Activated CD4-positive, alpha-beta T cell treated with anti-CD3 and anti-CD28 coated beads for 1 hour (primary cell): ENCODE measurements around the gene BICD2.

ENCODE experiments used
- DNase-seq: peaks from one replicate; pipeline ENCODE4 v3.0.0-alpha.2; 2020

Gene BICD2

GRCh38 chr9:92666236-92666635 lies 98.4 kb downstream of the BICD2 start:
- no peak for DNase-seq

GRCh38 chr9:92665836-92666235 lies 98.8 kb downstream of the BICD2 start:
- no peak for DNase-seq

GRCh38 chr9:92664394-92665152 lies 100.1 kb downstream of the BICD2 start:
- DNase-seq: no peak

GRCh38 chr9:92663951-92664350 lies 100.7 kb downstream of the BICD2 start:
- no peak for DNase-seq

GRCh38 chr9:92663126-92663525 lies 101.5 kb downstream of the BICD2 start:
- no peak for DNase-seq

- DNase-seq: no peak
These were observed 102.9 kb downstream of the BICD2 start for GRCh38 chr9:92661743-92662142.
